NCI-H2081 (cell line): ENCODE results near the gene TCEAL7.
"Not testable (repeated sequence)": the region's sequence is repeated elsewhere in the genome, so short reads cannot be mapped to it uniquely, and the experiment has no call there.

Source experiments
- DNase-seq, 2 experiments: peaks; one replicate each; lab custom pipeline; 2025; lab: John Stamatoyannopoulos, UW

TCEAL7 gene, protein sequence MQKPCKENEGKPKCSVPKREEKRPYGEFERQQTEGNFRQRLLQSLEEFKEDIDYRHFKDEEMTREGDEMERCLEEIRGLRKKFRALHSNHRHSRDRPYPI

GRCh38 chrX:103329991-103330390, at the start of gene TCEAL7:
TSS of gene TCEAL7 (plus strand) at chrX:103330239. CDS start at chrX:103331404, 1,165 bp downstream.
- no peak for DNase-seq

GRCh38 chrX:103293118-103293517, 36.9 kb upstream of the TCEAL7 start:
- DNase-seq, result no peak

DNA sequence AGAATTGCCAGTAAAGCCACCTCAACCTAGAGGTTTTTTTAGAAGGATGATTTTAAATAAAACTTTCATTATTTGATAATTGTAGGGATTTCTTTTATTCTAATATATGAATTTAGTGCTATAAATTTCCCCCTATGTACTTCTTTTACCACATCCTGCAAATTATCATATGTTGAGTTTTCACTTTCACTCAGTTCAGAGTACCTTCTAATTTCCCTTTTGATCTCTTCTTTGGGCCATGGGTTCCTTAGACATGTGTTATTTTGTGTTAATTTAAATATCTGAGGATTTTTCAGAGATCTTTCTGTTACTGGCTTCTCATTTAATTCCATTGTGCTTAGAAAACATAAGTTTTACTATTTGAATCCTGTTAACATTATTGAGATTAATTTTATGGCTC, 25.3 kb upstream of the TCEAL7 start:
- no peak for DNase-seq

DNA sequence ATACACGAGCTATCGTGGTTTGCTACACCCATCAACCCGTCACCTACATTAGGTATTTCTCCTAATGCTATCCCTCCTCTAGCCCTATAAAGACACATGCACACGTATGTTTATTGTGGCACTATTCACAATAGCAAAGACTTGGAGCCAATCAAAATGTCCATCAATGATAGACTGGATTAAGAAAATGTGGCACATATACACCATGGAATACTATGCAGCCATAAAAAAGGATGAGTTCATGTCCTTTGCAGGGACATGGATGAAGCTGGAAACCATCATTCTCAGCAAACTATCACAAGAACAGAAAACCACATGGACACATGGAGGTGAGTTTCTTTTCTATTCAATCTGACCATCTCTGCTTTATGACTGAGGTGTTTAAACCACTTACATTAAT, 24.4 kb upstream of the TCEAL7 start:
- DNase-seq, result not testable (repeated sequence)

- DNase-seq, result peak in 1 of 2 experiments; percentile 11
Measured at GRCh38 chrX:103309860-103310554, 20.0 kb upstream of the TCEAL7 start.

- DNase-seq, result peak; percentile 89 to 91
Measured at GRCh38 chrX:103310555-103311398, 19.3 kb upstream of the TCEAL7 start, which contains the start of gene BEX2. TSS of gene BEX2 (minus strand) at chrX:103310990. CDS start at chrX:103309976, 1,014 bp downstream.

GRCh38 chrX:103311399-103311780, 18.6 kb upstream of the TCEAL7 start:
- DNase-seq, result no peak

- DNase-seq, result no peak
Measured at GRCh38 chrX:103330681-103331288, 746 bp downstream of the TCEAL7 start.

- DNase-seq, result no peak
Measured at GRCh38 chrX:103338663-103339062, 8.6 kb downstream of the TCEAL7 start.

GRCh38 chrX:103343105-103343504, 13.1 kb downstream of the TCEAL7 start:
- peak; percentile 10 to 21 for DNase-seq

- DNase-seq, result no peak
Measured at GRCh38 chrX:103344606-103345005, 14.6 kb downstream of the TCEAL7 start.

- no peak for DNase-seq
Measured at GRCh38 chrX:103347682-103348397, 17.8 kb downstream of the TCEAL7 start.

- peak; percentile 83 to 88 for DNase-seq
Measured at GRCh38 chrX:103356130-103356798, 26.2 kb downstream of the TCEAL7 start, which contains the start of gene TCEAL9. TSS of gene TCEAL9 (plus strand) at chrX:103356506. CDS start at chrX:103357685, 1,179 bp downstream.

- DNase-seq, result peak in 1 of 2 experiments; percentile 24
Measured at GRCh38 chrX:103356858-103357257, 26.8 kb downstream of the TCEAL7 start.

- no peak for DNase-seq
Measured at GRCh38 chrX:103357871-103358270, 27.8 kb downstream of the TCEAL7 start.

DNA sequence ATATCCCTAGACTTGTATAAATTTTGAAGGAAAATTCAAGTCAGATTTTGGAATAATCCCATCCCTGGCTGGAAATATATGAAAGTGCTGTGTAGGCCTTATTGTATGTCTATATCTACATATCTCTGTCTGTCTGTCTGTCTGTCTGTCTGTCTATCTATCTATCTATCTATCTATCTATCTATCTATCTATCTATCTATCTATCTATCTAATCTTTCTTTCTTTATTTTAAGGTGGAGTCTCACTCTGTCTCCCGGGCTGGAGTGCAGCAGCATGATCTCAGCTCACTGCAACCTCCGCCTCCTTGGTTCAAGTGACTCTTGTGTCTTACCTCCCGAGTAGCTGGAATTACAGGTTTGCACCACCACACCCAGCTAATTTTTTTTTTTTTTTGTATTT, 29.6 kb downstream of the TCEAL7 start:
- DNase-seq, result not testable (repeated sequence)

GRCh38 chrX:103360092-103360491, 30.1 kb downstream of the TCEAL7 start:
- no peak for DNase-seq

- DNase-seq, result no peak
Measured at GRCh38 chrX:103360916-103361315, 30.9 kb downstream of the TCEAL7 start.

DNA sequence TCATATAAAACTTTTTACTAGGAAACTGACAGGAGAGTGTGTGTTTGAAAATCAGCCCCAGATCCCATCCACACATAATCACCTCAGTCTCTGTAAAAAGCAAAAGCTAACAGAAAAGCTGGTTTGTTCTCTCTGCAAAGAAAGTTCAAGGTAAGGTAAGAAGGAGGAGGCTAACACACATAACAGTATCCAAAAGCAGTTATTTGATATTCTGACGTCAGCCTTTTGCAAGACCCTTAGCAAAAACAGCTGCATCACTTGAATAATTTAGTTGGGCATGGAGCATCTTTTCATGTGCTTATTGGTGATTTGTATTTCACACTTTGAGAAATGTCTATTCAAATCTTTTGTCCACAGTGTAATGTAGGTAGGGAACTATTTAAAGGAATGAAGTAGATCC, 31.8 kb downstream of the TCEAL7 start:
- DNase-seq, result no peak

- no peak for DNase-seq
Measured at GRCh38 chrX:103362474-103362873, 32.4 kb downstream of the TCEAL7 start.

DNA sequence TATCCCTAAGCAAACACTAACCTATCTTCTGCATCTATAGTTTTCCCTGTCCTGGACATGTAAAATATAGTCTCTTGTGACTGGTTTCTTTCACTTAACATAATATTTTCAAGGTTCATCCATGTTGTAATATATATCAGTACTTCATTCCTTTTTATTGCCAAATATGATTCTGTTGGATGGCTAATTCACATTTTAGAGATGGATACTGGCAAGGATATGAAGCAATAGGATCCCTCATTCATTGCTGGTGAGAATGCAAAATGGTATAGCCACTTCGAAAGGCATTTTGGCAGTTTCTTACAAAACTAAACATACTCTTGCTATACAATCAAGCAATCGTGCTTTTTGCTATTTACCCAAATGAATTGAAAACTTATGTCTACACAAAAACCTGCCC, 33.0 kb downstream of the TCEAL7 start:
- no peak for DNase-seq
